ENCODE results near the gene DISP3. TPM values are rescaled to one million over a fixed set of nuclear protein-coding genes. Genes with fewer than 3 reads are reported as not detected.

The DISP3 gene
- total and polyA plus RNA-seq, 2 of the 4 experiments (the other 2 are of a cell fraction), result 0.05 TPM; not detected in 1

DNA sequence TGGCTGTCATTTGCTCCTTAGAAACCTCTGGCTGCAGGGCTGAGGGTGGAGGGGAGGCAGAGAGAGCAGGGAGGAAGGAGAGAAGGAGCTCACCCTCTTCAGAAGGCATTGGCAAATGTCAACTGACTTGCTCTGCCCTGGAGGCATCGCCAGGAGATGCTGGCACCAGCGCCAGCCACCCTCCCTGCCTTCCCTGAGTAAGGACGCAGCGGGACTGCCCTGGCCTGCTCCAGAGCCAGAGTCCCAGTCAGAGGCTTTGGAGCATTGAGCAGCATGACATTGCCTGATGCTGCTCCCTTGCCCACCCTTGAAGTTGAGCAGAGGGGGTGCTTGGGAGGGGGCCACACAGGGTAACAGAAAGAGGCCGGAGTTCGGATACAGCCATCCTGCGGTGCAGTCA, 62.3 kb downstream of the DISP3 start:
- in situ Hi-C loops (cut with MboI; ENCODE audit: low sequenced_read_pairs), result no loop called here
- ChIA-PET CTCF (no interaction called here), POLR2A (ENCODE audit: unreplicated experiment) (no interaction called here)

More for the DNA sequence above, 62.3 kb downstream of the DISP3 start:
- H3K4me1 ChIP-seq (ENCODE audit: control insufficient read depth, insufficient read depth, low read length), result no peaks in the 10 kb centered on the region
- 70% methylated on average over 2 of the region's 7 CpGs; no CpG with 5 or more reads in 1 of the 2 experiments for WGBS, 2 experiments (ENCODE audit: extremely low coverage in 2 of 2, insufficient read length in 1 of 2)
- no peaks in the 10 kb centered on the region for H3K9me3 ChIP-seq (ENCODE audit: control insufficient read depth, insufficient read depth, low read length)
- no peak overlapping the region for H2AFZ ChIP-seq (replicated peaks; ENCODE audit: low read length, poor library complexity)
- no peaks in the 10 kb centered on the region for H3K9me1 ChIP-seq (ENCODE audit: insufficient read depth, low read length)
- H3K79me1 ChIP-seq (ENCODE audit: low read depth in 1 of 2, low read length in 2 of 2), result no peaks in the 10 kb centered on the region
- no peak overlapping the region for H2AK5ac ChIP-seq (ENCODE audit: low read depth, low read length)
- no peaks in the 10 kb centered on the region for H3K27me3 ChIP-seq (ENCODE audit: control insufficient read depth, insufficient read depth, low read length)
- H2BK20ac ChIP-seq (ENCODE audit: low read depth, low read length), result no peak overlapping the region
- H3K14ac ChIP-seq (replicated peaks; ENCODE audit: low read depth, low read length), result no peak overlapping the region
- no peak overlapping the region for H3K27ac ChIP-seq (ENCODE audit: insufficient read depth, low read length)
- intact Hi-C loops (cut with micrococcal nuclease) (no loop called here), dilution Hi-C loops (cut with HindIII; ENCODE audit: low sequenced_read_pairs, unreplicated experiment) (no loop called here)
- no peak overlapping the region for H2BK15ac ChIP-seq (ENCODE audit: low read depth, low read length)
- H2BK5ac ChIP-seq (ENCODE audit: low read depth, low read length, poor library complexity, severe bottlenecking), result no peak overlapping the region
- no peaks in the 10 kb centered on the region for H3K36me3 ChIP-seq (ENCODE audit: control insufficient read depth, insufficient read depth, low read length)
- no peaks in the 10 kb centered on the region for H4K20me1 ChIP-seq (ENCODE audit: insufficient read depth, low read length)
- H3K23ac ChIP-seq (ENCODE audit: low read depth, low read length), result no peak overlapping the region
- no peak overlapping the region for H3K56ac ChIP-seq (ENCODE audit: extremely low read depth, insufficient read depth, low read length)
- no peak overlapping the region for H3K4me3 ChIP-seq (ENCODE audit: insufficient read depth, low read depth, low read length)
- ATAC-seq (ENCODE audit: low read depth) (no peak), DNase-seq (no peak)
- H3K9ac ChIP-seq (ENCODE audit: low read depth, low read length), result no peak overlapping the region
- no peak overlapping the region for H3K18ac ChIP-seq (ENCODE audit: low read depth, low read length)
- no peak overlapping the region for H2AK9ac ChIP-seq (replicated peaks; ENCODE audit: low read depth, low read length, poor library complexity)
- no peak overlapping the region for H3K4me2 ChIP-seq (ENCODE audit: low read depth, low read length)
- H4K8ac ChIP-seq (ENCODE audit: low read depth in 2 of 2, low read length in 2 of 2), result no peak overlapping the region
- no peak overlapping the region for H2BK120ac ChIP-seq (ENCODE audit: low read depth, low read length)
- no TSS peak for BruUV-seq (replicated peaks)
- no peak overlapping the region for H4K5ac ChIP-seq (ENCODE audit: low read depth, low read length)
- TF ChIP-seq ELK1 (IDR thresholded peaks at IDR 0.05; ENCODE audit: borderline replicate concordance, low read depth, low read length) (no peak), USF2 (IDR thresholded peaks at IDR 0.05; ENCODE audit: low read depth, low read length) (no peak), MAZ (IDR thresholded peaks at IDR 0.05; ENCODE audit: borderline replicate concordance, low read depth, low read length) (no peak), SMC3 (IDR thresholded peaks at IDR 0.05; ENCODE audit: low read depth, low read length) (no peak), MAFK (IDR thresholded peaks at IDR 0.05; ENCODE audit: low read depth, low read length) (no peak), CEBPB (IDR thresholded peaks at IDR 0.05; ENCODE audit: low read depth, low read length) (no peak), BHLHE40 (IDR thresholded peaks at IDR 0.05; ENCODE audit: low read depth, low read length) (no peak), MXI1 (IDR thresholded peaks at IDR 0.05; ENCODE audit: borderline replicate concordance, low read depth, low read length) (no peak), NFE2L2 (IDR thresholded peaks at IDR 0.05; ENCODE audit: low read depth, low read length) (no peak), CHD1 (IDR thresholded peaks at IDR 0.05; ENCODE audit: low read depth, low read length) (no peak), RCOR1 (IDR thresholded peaks at IDR 0.05; ENCODE audit: insufficient replicate concordance, low read length) (no peak), POLR2A (IDR thresholded peaks at IDR 0.05; ENCODE audit: low read depth, low read length) (no peak)
- TF ChIP-seq, protein P1, sequence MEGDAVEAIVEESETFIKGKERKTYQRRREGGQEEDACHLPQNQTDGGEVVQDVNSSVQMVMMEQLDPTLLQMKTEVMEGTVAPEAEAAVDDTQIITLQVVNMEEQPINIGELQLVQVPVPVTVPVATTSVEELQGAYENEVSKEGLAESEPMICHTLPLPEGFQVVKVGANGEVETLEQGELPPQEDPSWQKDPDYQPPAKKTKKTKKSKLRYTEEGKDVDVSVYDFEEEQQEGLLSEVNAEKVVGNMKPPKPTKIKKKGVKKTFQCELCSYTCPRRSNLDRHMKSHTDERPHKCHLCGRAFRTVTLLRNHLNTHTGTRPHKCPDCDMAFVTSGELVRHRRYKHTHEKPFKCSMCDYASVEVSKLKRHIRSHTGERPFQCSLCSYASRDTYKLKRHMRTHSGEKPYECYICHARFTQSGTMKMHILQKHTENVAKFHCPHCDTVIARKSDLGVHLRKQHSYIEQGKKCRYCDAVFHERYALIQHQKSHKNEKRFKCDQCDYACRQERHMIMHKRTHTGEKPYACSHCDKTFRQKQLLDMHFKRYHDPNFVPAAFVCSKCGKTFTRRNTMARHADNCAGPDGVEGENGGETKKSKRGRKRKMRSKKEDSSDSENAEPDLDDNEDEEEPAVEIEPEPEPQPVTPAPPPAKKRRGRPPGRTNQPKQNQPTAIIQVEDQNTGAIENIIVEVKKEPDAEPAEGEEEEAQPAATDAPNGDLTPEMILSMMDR (conservative IDR thresholded peaks at IDR 0.05; ENCODE audit: low read depth, low read length), result no peak
- no peak overlapping the region for H4K91ac ChIP-seq (ENCODE audit: insufficient read depth, low read depth, low read length)
- no peak overlapping the region for H3K4ac ChIP-seq (ENCODE audit: low read depth, low read length)

Data from IMR-90 (cell line).